ENCODE measurements around the gene CASP4. TPM values are rescaled to one million over a fixed set of nuclear protein-coding genes. Genes with fewer than 3 reads are reported as not detected.

CASP4 gene
- total RNA-seq, 1 experiment from 2014 or later = 21.1 TPM

GRCh38 chr11:104897891-104898684, 70.3 kb downstream of the CASP4 start, which contains the start of gene CASP12:
TSS of gene CASP12 (minus strand) at chr11:104898460.
- Histone ChIP-seq H3K4me2 (ENCODE audit: low read length) (no peak within 1 kb of the TSS), H3K27ac (ENCODE audit: low read depth, low read length) (no peak within 1 kb of the TSS), H3K27me3 (ENCODE audit: insufficient read depth, low read length) (no peaks in the 10 kb centered on the region), H3K4me3 (replicated peaks in 1 of 2; ENCODE audit: low read depth in 1 of 2, low read length in 2 of 2) (no peak within 1 kb of the TSS), H3K79me2 (ENCODE audit: insufficient read depth, low read length) (no peaks in the 10 kb centered on the region), H3K36me3 (ENCODE audit: control insufficient read depth in 1 of 2, insufficient read depth in 2 of 2, low read length in 2 of 2) (no peaks in the 10 kb centered on the region), H3K9ac (ENCODE audit: low read length) (no peak within 1 kb of the TSS), H3K4me1 (ENCODE audit: control insufficient read depth in 1 of 2, insufficient read depth in 2 of 2, low read length in 2 of 2) (no peaks in the 10 kb centered on the region), H3K9me2 (ENCODE audit: insufficient read depth) (no peaks in the 10 kb centered on the region), H2AFZ (ENCODE audit: low read depth, low read length, poor library complexity, severe bottlenecking) (no peak within 1 kb of the TSS), H3K9me3 (ENCODE audit: control insufficient read depth in 1 of 2, insufficient read depth in 1 of 2, low read depth in 1 of 2, low read length in 2 of 2) (no peaks in the 10 kb centered on the region), H4K20me1 (ENCODE audit: insufficient read depth) (no peaks in the 10 kb centered on the region)
- ChIA-PET RAD21 (ENCODE audit: low non-redundant PET in 1 of 2, low total read pairs in 2 of 2, uncharacterized antibody in 2 of 2, unreplicated experiment in 2 of 2) (no interaction called here), CTCF (no interaction called here), POLR2A (no interaction called here)
- intact Hi-C loops (cut with micrococcal nuclease) = no loop called here
- TF ChIP-seq REST (IDR thresholded peaks at IDR 0.05; ENCODE audit: low read depth) (no peak), ZNF274 (IDR thresholded peaks at IDR 0.05; ENCODE audit: low read depth, low read length) (no peak)
- no TSS peak for BruUV-seq (replicated peaks)
- ATAC-seq (no peak), DNase-seq (ENCODE audit: low read depth, low spot score) (no peak)

DNA sequence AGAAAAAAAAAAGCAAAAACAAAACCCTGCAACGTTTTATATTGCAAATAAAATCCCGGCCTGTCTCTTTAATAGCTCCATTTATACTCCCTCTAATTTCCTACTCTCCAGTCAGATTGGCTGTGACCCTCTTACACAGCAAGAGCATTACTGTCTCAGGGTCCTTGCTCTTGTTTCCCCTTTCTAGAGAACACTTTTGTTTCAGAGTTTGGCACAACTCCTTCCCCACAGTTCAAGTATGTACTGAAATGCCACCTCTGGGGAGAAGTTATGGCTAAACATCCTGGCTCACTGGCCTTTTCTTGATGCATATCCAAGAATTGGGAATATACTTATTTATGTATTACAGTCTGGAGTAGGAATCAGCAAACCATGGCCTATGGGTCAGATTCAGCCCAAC, 72.7 kb downstream of the CASP4 start:
- no peaks in the 10 kb centered on the region for H3K4me1 ChIP-seq (ENCODE audit: control insufficient read depth in 1 of 2, insufficient read depth in 2 of 2, low read length in 2 of 2)
- no peaks in the 10 kb centered on the region for H3K27me3 ChIP-seq (ENCODE audit: insufficient read depth, low read length)
- TF ChIP-seq, protein P1, sequence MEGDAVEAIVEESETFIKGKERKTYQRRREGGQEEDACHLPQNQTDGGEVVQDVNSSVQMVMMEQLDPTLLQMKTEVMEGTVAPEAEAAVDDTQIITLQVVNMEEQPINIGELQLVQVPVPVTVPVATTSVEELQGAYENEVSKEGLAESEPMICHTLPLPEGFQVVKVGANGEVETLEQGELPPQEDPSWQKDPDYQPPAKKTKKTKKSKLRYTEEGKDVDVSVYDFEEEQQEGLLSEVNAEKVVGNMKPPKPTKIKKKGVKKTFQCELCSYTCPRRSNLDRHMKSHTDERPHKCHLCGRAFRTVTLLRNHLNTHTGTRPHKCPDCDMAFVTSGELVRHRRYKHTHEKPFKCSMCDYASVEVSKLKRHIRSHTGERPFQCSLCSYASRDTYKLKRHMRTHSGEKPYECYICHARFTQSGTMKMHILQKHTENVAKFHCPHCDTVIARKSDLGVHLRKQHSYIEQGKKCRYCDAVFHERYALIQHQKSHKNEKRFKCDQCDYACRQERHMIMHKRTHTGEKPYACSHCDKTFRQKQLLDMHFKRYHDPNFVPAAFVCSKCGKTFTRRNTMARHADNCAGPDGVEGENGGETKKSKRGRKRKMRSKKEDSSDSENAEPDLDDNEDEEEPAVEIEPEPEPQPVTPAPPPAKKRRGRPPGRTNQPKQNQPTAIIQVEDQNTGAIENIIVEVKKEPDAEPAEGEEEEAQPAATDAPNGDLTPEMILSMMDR (IDR thresholded peaks at IDR 0.05 in 2 of 3, conservative IDR thresholded peaks at IDR 0.05 in 1 of 3; ENCODE audit: borderline replicate concordance in 1 of 3, insufficient read depth in 1 of 3, low read depth in 2 of 3, low read length in 2 of 3) = no peak
- TF ChIP-seq JUND (IDR thresholded peaks at IDR 0.05) = no peak
- no peak for TF ChIP-seq SP1 (IDR thresholded peaks at IDR 0.05; ENCODE audit: low read depth)
- TF ChIP-seq EZH2 (IDR thresholded peaks at IDR 0.05) = no peak
- no peak for TF ChIP-seq YY1 (IDR thresholded peaks at IDR 0.05; ENCODE audit: extremely low read depth, insufficient replicate concordance, low read depth, low read length)
- TF ChIP-seq EGR1 (IDR thresholded peaks at IDR 0.05; ENCODE audit: low read depth) = no peak
- TF ChIP-seq ZNF274 (IDR thresholded peaks at IDR 0.05; ENCODE audit: low read depth, low read length) = no peak
- no peak overlapping the region for H3K4me2 ChIP-seq (ENCODE audit: low read length)
- H3K9me3 ChIP-seq (ENCODE audit: control insufficient read depth in 1 of 2, insufficient read depth in 1 of 2, low read depth in 1 of 2, low read length in 2 of 2) = no peaks in the 10 kb centered on the region
- H3K9ac ChIP-seq (ENCODE audit: low read length) = no peak overlapping the region
- H2AFZ ChIP-seq (ENCODE audit: low read depth, low read length, poor library complexity, severe bottlenecking) = no peak overlapping the region
- H3K9me2 ChIP-seq (ENCODE audit: insufficient read depth) = no peaks in the 10 kb centered on the region
- no peak overlapping the region for H3K4me3 ChIP-seq (replicated peaks in 1 of 2; ENCODE audit: low read depth in 1 of 2, low read length in 2 of 2)
- CTCF ChIA-PET = no interaction called here
- no peaks in the 10 kb centered on the region for H3K36me3 ChIP-seq (ENCODE audit: control insufficient read depth in 1 of 2, insufficient read depth in 2 of 2, low read length in 2 of 2)
- no peak for ATAC-seq
- no peak overlapping the region for H3K27ac ChIP-seq (ENCODE audit: low read depth, low read length)
- BruUV-seq (replicated peaks) = no TSS peak
- POLR2A ChIA-PET = no interaction called here
- H4K20me1 ChIP-seq (ENCODE audit: insufficient read depth) = no peaks in the 10 kb centered on the region
- no peaks in the 10 kb centered on the region for H3K79me2 ChIP-seq (ENCODE audit: insufficient read depth, low read length)
- RAD21 ChIA-PET (ENCODE audit: low non-redundant PET in 1 of 2, low total read pairs in 2 of 2, uncharacterized antibody in 2 of 2, unreplicated experiment in 2 of 2) = no interaction called here
- DNase-seq (ENCODE audit: low read depth, low spot score) = no peak
- intact Hi-C loops (cut with micrococcal nuclease) = no loop called here
